Measurements from ENCODE around the gene CENPN.

The CENPN gene

DNA sequence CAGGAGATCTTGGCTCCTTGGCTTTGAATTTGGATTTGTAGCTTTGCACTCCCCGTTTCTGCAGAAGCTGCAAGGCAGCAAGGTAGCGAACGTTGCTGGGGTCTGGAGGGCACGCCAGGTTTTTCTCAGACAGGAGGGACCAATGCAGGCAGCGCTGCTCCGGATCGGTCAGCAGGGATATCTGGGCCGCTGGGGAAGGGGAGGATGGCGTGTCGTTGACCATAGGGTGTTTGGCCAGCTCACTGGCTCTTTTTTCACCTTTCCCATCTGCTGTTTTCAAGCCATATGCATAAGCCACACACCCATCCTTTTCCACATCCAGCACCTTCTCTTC lies 54.3 kb downstream of the CENPN start:
- DNase-seq (ENCODE audit: low read depth), result no peak
- TF ChIP-seq, protein P1, sequence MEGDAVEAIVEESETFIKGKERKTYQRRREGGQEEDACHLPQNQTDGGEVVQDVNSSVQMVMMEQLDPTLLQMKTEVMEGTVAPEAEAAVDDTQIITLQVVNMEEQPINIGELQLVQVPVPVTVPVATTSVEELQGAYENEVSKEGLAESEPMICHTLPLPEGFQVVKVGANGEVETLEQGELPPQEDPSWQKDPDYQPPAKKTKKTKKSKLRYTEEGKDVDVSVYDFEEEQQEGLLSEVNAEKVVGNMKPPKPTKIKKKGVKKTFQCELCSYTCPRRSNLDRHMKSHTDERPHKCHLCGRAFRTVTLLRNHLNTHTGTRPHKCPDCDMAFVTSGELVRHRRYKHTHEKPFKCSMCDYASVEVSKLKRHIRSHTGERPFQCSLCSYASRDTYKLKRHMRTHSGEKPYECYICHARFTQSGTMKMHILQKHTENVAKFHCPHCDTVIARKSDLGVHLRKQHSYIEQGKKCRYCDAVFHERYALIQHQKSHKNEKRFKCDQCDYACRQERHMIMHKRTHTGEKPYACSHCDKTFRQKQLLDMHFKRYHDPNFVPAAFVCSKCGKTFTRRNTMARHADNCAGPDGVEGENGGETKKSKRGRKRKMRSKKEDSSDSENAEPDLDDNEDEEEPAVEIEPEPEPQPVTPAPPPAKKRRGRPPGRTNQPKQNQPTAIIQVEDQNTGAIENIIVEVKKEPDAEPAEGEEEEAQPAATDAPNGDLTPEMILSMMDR (conservative IDR thresholded peaks at IDR 0.05; ENCODE audit: low read length), result no peak
- no peak overlapping the region for H3K4me3 ChIP-seq (ENCODE audit: low read length)

DNA sequence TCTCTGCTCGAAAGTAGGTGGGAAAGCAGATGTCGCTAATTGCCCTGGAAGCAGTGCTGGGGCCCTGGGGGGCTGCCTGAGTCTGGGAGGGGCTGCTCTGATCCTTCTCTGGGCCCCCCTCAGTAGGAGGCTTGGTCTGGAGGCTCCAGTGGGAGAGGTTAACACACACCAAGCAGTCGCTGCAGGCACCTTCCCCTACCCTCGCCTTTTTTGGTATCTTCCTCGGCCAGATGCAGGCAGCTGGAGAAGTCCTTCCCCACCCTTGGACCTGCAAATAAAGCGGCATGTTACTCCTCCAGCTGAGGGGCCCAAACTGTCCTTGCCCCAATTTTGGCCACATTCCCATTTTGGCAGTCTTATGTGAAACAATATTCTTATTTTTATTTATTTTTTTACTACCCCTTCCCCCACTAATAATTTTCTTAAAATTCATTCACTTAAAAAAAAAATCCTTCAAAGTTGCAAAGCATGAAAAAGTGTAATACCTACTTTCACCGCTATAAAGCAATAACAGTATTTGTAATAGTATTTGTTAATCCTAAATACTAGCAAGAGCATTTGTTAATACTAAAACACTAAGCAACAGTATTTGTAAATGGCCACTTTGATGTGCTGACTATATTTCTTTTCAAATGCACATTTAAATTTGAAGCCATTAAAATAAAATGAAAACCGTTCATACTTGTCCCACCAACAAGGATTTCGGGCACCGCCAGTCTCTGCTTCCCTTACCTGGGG lies 55.0 kb downstream of the CENPN start:
- no peak overlapping the region for H3K4me3 ChIP-seq (ENCODE audit: low read length)
- TF ChIP-seq, protein P1 (conservative IDR thresholded peaks at IDR 0.05; ENCODE audit: low read length), result no peak
- no peak for DNase-seq (ENCODE audit: low read depth)

DNA sequence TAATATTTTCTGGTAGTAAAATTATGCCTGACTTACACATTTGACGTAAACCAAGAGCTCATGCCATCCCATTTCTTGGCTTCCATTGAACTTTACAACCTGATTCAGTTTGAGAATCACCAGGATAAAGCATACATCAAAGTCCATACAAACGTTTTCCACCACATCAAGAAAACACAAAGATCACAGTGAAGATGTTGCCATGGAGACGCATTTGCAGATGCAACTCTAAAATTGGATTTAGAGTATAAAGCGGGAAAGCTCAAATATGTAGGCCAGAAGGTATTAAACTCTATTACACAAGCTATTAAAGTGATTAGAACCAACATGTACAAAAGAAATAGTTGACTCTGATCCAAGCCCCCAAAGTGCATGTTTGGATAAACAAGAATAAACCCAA lies 59.7 kb downstream of the CENPN start:
- TF ChIP-seq, protein P1 (conservative IDR thresholded peaks at IDR 0.05; ENCODE audit: low read length), result no peak
- DNase-seq (ENCODE audit: low read depth), result no peak
- no peak overlapping the region for H3K4me3 ChIP-seq (ENCODE audit: low read length)

- TF ChIP-seq, protein P1 (conservative IDR thresholded peaks at IDR 0.05; ENCODE audit: low read length), result no peak
- no peak for DNase-seq (ENCODE audit: low read depth)
- H3K4me3 ChIP-seq (ENCODE audit: low read length), result no peak overlapping the region
Measured at GRCh38 chr16:81067166-81067565, 60.2 kb downstream of the CENPN start.

DNA sequence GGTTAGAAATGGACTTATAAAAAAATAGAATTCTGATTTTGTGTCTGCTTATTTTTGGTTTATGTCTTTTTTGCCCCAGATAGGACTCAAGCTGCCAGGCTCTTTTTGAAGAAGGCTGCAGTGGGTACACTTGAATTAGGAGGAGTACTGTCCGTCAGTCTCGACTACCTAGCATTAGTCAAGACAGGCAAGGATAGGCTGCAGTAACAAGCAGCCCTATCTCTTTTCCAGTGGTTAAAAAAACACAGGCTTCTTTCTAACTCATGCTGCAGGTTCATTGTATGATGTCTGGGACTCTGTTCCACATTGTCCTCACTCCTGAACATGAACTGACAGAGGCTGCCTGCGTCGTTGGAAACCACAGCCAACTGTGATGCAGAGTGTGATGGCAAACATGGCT lies 62.0 kb downstream of the CENPN start:
- no peak for DNase-seq (ENCODE audit: low read depth)
- TF ChIP-seq, protein P1 (conservative IDR thresholded peaks at IDR 0.05; ENCODE audit: low read length), result no peak
- H3K4me3 ChIP-seq (ENCODE audit: low read length), result no peak overlapping the region

- no peak for DNase-seq (ENCODE audit: low read depth)
- TF ChIP-seq, protein P1 (conservative IDR thresholded peaks at IDR 0.05; ENCODE audit: low read length), result no peak
- no peak overlapping the region for H3K4me3 ChIP-seq (ENCODE audit: low read length)
Measured at GRCh38 chr16:81070979-81071378, 64.0 kb downstream of the CENPN start.

- no peak for DNase-seq (ENCODE audit: low read depth)
- TF ChIP-seq, protein P1 (conservative IDR thresholded peaks at IDR 0.05; ENCODE audit: low read length), result no peak
- no peak overlapping the region for H3K4me3 ChIP-seq (ENCODE audit: low read length)
Measured at GRCh38 chr16:81071805-81072204, 64.8 kb downstream of the CENPN start.
